Ovary (tissue), 9 donors: ENCODE results near the gene PEX5. TPM values are rescaled to one million over a fixed set of nuclear protein-coding genes. Genes with fewer than 3 reads are reported as not detected.

ENCODE experiments used
- DNase-seq, 5 donors: peaks; one replicate each; pipeline ENCODE4 v3.0.0-alpha.2; 2019 to 2020
- H3K27ac ChIP-seq, 2 donors: fragments of 200-600 bp; one replicate each; pipeline versions ENCODE4 v1.5.1 to v1.8.0; 2019 to 2022
- H3K27me3 ChIP-seq: fragments of 200-600 bp; one replicate; pipeline ENCODE4 v1.8.0; 2022
- H3K36me3 ChIP-seq: fragments of 200-600 bp; sonication (generic); one replicate; pipeline ENCODE4 v1.5.1; 2019
- H3K4me1 ChIP-seq: one replicate; pipeline ENCODE4 v1.8.1; 2013; ENCODE audit warnings: mild to moderate bottlenecking, moderate library complexity; ENCODE audit not compliant: insufficient read depth
- H3K4me3 ChIP-seq: fragments of 200-600 bp; sonication (generic); one replicate; pipeline ENCODE4 v1.5.1; 2017
- H3K9me3 ChIP-seq, 2 donors: fragments of 200-600 bp in 1 of 2; sonication (generic) in 1 of 2; one replicate each; pipeline versions ENCODE4 v1.5.1 to v1.8.1; 2013 to 2019; ENCODE audit warnings: mild to moderate bottlenecking in 1 of 2, moderate library complexity in 1 of 2
- CTCF ChIP-seq, 3 donors: fragments of 450-650 bp in 2 of 3; fragments of 200-600 bp in 1 of 3; IDR thresholded peaks; one replicate each; pipeline versions ENCODE4 v1.5.1 to v1.8.0; 2016 to 2022; ENCODE audit warnings: antibody characterized with exemption in 3 of 3, mild to moderate bottlenecking in 1 of 3
- EP300 ChIP-seq: sonication (generic); formaldehyde crosslinking; IDR thresholded peaks from one replicate; pipeline ENCODE4 v1.6.1; 2017; ENCODE audit warnings: antibody characterized with exemption
- POLR2A ChIP-seq: fragments of 450-650 bp; IDR thresholded peaks from one replicate; pipeline ENCODE4 v1.6.1; 2017; ENCODE audit warnings: antibody characterized with exemption, mild to moderate bottlenecking, moderate library complexity
- WGBS, 3 donors: extraction: QIAGEN DNeasy Blood & Tissue Kit in 1 of 3; methylation state at CpG; one replicate each; pipeline versions ENCODE4 v1.1.5 to v1.1.7; 2013 to 2017; 5-methylcytosine and 5-hydroxymethylcytosine counted together
- intact Hi-C, 4 donors: fragments of 100-400 bp; cut with DNase I; formaldehyde crosslinking; loops; one replicate each; pipeline versions ENCODE4 v1.11.0 to v1.15.1; 2022 to 2023
- polyA plus RNA-seq, 2 donors: library from polyadenylated mRNA; stranded (reverse); fragments of 200-250 nt in 1 of 2; fragments of 350-450 nt in 1 of 2; fragmentation: Illumina TruSeq in 1 of 2; extraction: RNeasy Lipid Tissue Mini Kit (QIAGEN cat#74804) in 1 of 2; gene quantifications; one replicate each; pipeline ENCODE4 v1.2.3, GENCODE V29; 2013 to 2014
- total RNA-seq, 7 donors: library from RNA; depleted of rRNA in 2 of 7; stranded (reverse); fragments of >200 nt in 2 of 7; fragmentation: NEBNext Ultra II Directional in 3 of 7; extraction: Animal tissue kit (Norgen Biotek cat#: 25700) in 3 of 7; gene quantifications; one replicate each; pipeline versions ENCODE4 v1.1.0 to v1.2.4, GENCODE V29; 2016 to 2023
- donor health status: DM: no; HTN: no; CAD: no; lungs with moderate emphysema.
- donor health status: DM: no; HTN: no; CAD: no.
- donor health status: Bipolar disorder and iron deficiency.
- donor health status: DM: yes; HTN: yes; CAD: no.
- donor health status: DM: no; HTN: no; CAD: no.
- donor health status: DM: yes; HTN: yes; CAD: no.

PEX5 gene
- total and polyA plus RNA-seq, 9 donors: 23.0 to 71.4 (median 58.1) TPM

- H3K4me3 ChIP-seq: peak overlapping the region; percentile 77
- H3K9me3 ChIP-seq: no peaks in the 10 kb centered on the region
- H3K27me3 ChIP-seq: no peaks in the 10 kb centered on the region
- H3K4me1 ChIP-seq: peaks cover 8% of the 10 kb centered on the region
- DNase-seq: peak in 4 of 5 donors; percentile 41 to 66 (median 55)
- WGBS, 3 donors: 20 to 21% (median 21%) methylated on average over 15 to 17 of the region's 17 CpGs
- TF ChIP-seq EP300 (no peak), CTCF (IDR thresholded peaks at IDR 0.05) (no peak), POLR2A (no peak)
- intact Hi-C loops: no loop called here
- no peaks in the 10 kb centered on the region for H3K36me3 ChIP-seq
- peak overlapping the region; percentile 81 to 87 for H3K27ac ChIP-seq
Measured at GRCh38 chr12:7190268-7191055, 976 bp downstream of the PEX5 start.

GRCh38 chr12:7193674-7194073 is 4.2 kb downstream of the PEX5 start:
- no peaks in the 10 kb centered on the region for H3K9me3 ChIP-seq
- peaks cover 3% of the 10 kb centered on the region for H3K4me1 ChIP-seq
- 51 to 54% (median 53%) methylated on average over 2 of the region's 2 CpGs for WGBS, 3 donors
- DNase-seq: no peak
- no peak overlapping the region for H3K4me3 ChIP-seq
- H3K27me3 ChIP-seq: no peaks in the 10 kb centered on the region
- H3K36me3 ChIP-seq: no peaks in the 10 kb centered on the region
- TF ChIP-seq EP300 (no peak), POLR2A (no peak), CTCF (IDR thresholded peaks at IDR 0.05) (no peak)
- intact Hi-C loops: no loop called here
- no peak overlapping the region for H3K27ac ChIP-seq

- no peak for TF ChIP-seq CTCF (IDR thresholded peaks at IDR 0.05)
- TF ChIP-seq EP300: no peak
- TF ChIP-seq POLR2A: no peak
- Histone ChIP-seq H3K9me3 (no peaks in the 10 kb centered on the region), H3K4me3 (no peak overlapping the region), H3K4me1 (no peaks in the 10 kb centered on the region), H3K27ac (no peak overlapping the region), H3K27me3 (no peaks in the 10 kb centered on the region), H3K36me3 (no peaks in the 10 kb centered on the region)
- intact Hi-C loops: no loop called here
- no peak for DNase-seq
- WGBS, 3 donors: 92 to 97% (median 95%) methylated on average over 2 of the region's 2 CpGs
Measured at GRCh38 chr12:7197841-7198240, 8.4 kb downstream of the PEX5 start.

GRCh38 chr12:7203109-7203508 is 13.6 kb downstream of the PEX5 start:
- Histone ChIP-seq H3K36me3 (no peaks in the 10 kb centered on the region), H3K4me3 (no peak overlapping the region), H3K27me3 (no peaks in the 10 kb centered on the region), H3K27ac (no peak overlapping the region), H3K9me3 (no peaks in the 10 kb centered on the region), H3K4me1 (no peaks in the 10 kb centered on the region)
- intact Hi-C loops: no loop called here
- TF ChIP-seq CTCF (IDR thresholded peaks at IDR 0.05) (no peak), EP300 (no peak), POLR2A (no peak)
- DNase-seq: no peak
- 84 to 93% (median 88%) methylated on average over 3 to 4 of the region's 4 CpGs for WGBS, 3 donors
